GM12874 (cell line): ENCODE data around the gene GH1.

Experiments used
- CTCF ChIP-seq: IDR thresholded peaks from 2 replicates; pipeline ENCODE4 v1.5.1; 2011; ENCODE audit warnings: low read depth, mild to moderate bottlenecking, control low read depth, low read length, moderate library complexity; ENCODE audit not compliant: insufficient read depth

GH1 gene

GRCh38 chr17:63943745-63944144, 25.1 kb upstream of the GH1 start:
- peak; percentile 39 for TF ChIP-seq CTCF

GRCh38 chr17:63942309-63942985, 23.8 kb upstream of the GH1 start:
- TF ChIP-seq CTCF: no peak

GRCh38 chr17:63941751-63942150, 23.1 kb upstream of the GH1 start:
- TF ChIP-seq CTCF: no peak

- no peak for TF ChIP-seq CTCF
Observed at GRCh38 chr17:63941162-63941561, 22.5 kb upstream of the GH1 start.

- no peak for TF ChIP-seq CTCF
Observed at GRCh38 chr17:63940584-63940983, 21.9 kb upstream of the GH1 start.

GRCh38 chr17:63939884-63940283, 21.2 kb upstream of the GH1 start:
- TF ChIP-seq CTCF: no peak

- no peak for TF ChIP-seq CTCF
Observed at GRCh38 chr17:63939401-63939800, 20.8 kb upstream of the GH1 start.
